H1 (cell line): ENCODE data around the gene PLPPR1. TPM values are rescaled to one million over a fixed set of nuclear protein-coding genes. Genes with fewer than 3 reads are reported as not detected.

Experiments used
- CTCF ChIA-PET: fragments of 300-600 bp; sonication (Branson Sonifier 250); formaldehyde crosslinking; loops from one replicate; lab custom pipeline; 2021; ENCODE audit not compliant: partially characterized antibody; lab: Charles Lee
- POLR2A ChIA-PET: fragments of 300-600 bp; sonication (Branson Sonifier 250); formaldehyde crosslinking; loops from one replicate; lab custom pipeline; 2021; ENCODE audit warnings: inconsistent platforms; ENCODE audit not compliant: partially characterized antibody; lab: Charles Lee
- DNase-seq, 2 experiments: peaks; one replicate each; pipeline versions ENCODE4 v3.0.0 to v3.0.0-alpha.2; 2010 to 2022; ENCODE audit warnings: low spot score in 2 of 2, low read depth in 1 of 2, mixed read lengths in 1 of 2
- FAIRE-seq: peaks from 2 replicates; lab custom pipeline; 2011; peaks lifted over from hg19 to GRCh38; lab: Jason Lieb, UNC
- H2AFZ ChIP-seq: 2 replicates; pipeline ENCODE4 v1.8.1; 2012; ENCODE audit warnings: low read length, inconsistent platforms
- H2AK5ac ChIP-seq: 2 replicates; pipeline ENCODE4 v1.6.1; 2013; ENCODE audit warnings: low read depth, low read length
- H2BK120ac ChIP-seq: replicated peaks from 2 replicates; pipeline ENCODE3; 2013; ENCODE audit warnings: low read depth, low read length, inconsistent platforms
- H2BK12ac ChIP-seq: 2 replicates; pipeline ENCODE4 v1.6.1; 2013; ENCODE audit warnings: low read depth, low read length
- H2BK15ac ChIP-seq: 2 replicates; pipeline ENCODE4 v1.6.1; 2013; ENCODE audit warnings: low read length
- H2BK20ac ChIP-seq: 2 replicates; pipeline ENCODE4 v1.6.1; 2013; ENCODE audit warnings: low read length
- H2BK5ac ChIP-seq: 2 replicates; pipeline ENCODE4 v1.6.1; 2013; ENCODE audit warnings: low read depth, low read length
- H3K14ac ChIP-seq: 2 replicates; pipeline ENCODE4 v1.6.1; 2013; ENCODE audit warnings: inconsistent platforms; ENCODE audit not compliant: insufficient read length
- H3K18ac ChIP-seq: 2 replicates; pipeline ENCODE4 v1.6.1; 2013; ENCODE audit warnings: low read length; ENCODE audit errors: extremely low read depth
- H3K23ac ChIP-seq: 2 replicates; pipeline ENCODE4 v1.6.1; 2013; ENCODE audit warnings: inconsistent platforms; ENCODE audit not compliant: insufficient read length
- H3K23me2 ChIP-seq: 2 replicates; pipeline ENCODE4 v1.6.1; 2013; ENCODE audit warnings: low read depth, low read length
- H3K27ac ChIP-seq: 2 replicates; pipeline ENCODE4 v1.6.1; 2011; ENCODE audit warnings: low read depth, low read length, inconsistent platforms
- H3K27me3 ChIP-seq, 4 experiments: replicated peaks in 1 of 4; 1 replicate in 1 of 4; 2 replicates in 3 of 4; pipeline versions ENCODE4 v1.6.1 to v1.8.1; 2011 to 2013; ENCODE audit warnings: low read length in 3 of 4, mild to moderate bottlenecking in 3 of 4, inconsistent platforms in 2 of 4, mixed read lengths in 2 of 4, moderate library complexity in 1 of 4; ENCODE audit not compliant: control insufficient read depth in 3 of 4, insufficient read depth in 3 of 4; ENCODE audit errors: extremely low read depth in 1 of 4
- H3K36me3 ChIP-seq, 4 experiments: 2 replicates each; pipeline versions ENCODE4 v1.6.1 to v1.8.1; 2011 to 2013; ENCODE audit warnings: mild to moderate bottlenecking in 4 of 4, low read length in 3 of 4, moderate library complexity in 2 of 4, control low read depth in 1 of 4, inconsistent platforms in 1 of 4; ENCODE audit not compliant: insufficient read depth in 4 of 4, control insufficient read depth in 2 of 4
- H3K4ac ChIP-seq: replicated peaks from 2 replicates; pipeline ENCODE3; 2013; ENCODE audit warnings: low read length, low read depth, mixed read lengths, inconsistent platforms; ENCODE audit not compliant: insufficient read length
- H3K4me1 ChIP-seq, 4 experiments: replicated peaks in 1 of 4; 1 replicate in 1 of 4; 2 replicates in 3 of 4; pipeline versions ENCODE4 v1.6.1 to v1.8.1; 2011 to 2013; ENCODE audit warnings: low read length in 3 of 4, inconsistent platforms in 2 of 4, mixed read lengths in 1 of 4; ENCODE audit not compliant: insufficient read depth in 4 of 4, control insufficient read depth in 3 of 4
- H3K4me2 ChIP-seq, 2 experiments: 2 replicates each; pipeline versions ENCODE4 v1.6.1 to v1.8.1; 2011 to 2013; ENCODE audit warnings: low read depth in 2 of 2, low read length in 2 of 2, control low read depth in 1 of 2, inconsistent platforms in 1 of 2, mild to moderate bottlenecking in 1 of 2; ENCODE audit not compliant: insufficient read depth in 1 of 2
- H3K4me3 ChIP-seq, 4 experiments: fragments of 200-600, 300-600 bp in 1 of 4; sonication (generic), shearing (Covaris generic), sonication (Bioruptor Twin) in 1 of 4; 2 replicates each; pipeline versions ENCODE4 v1.5.1 to v1.8.1; 2011 to 2016; ENCODE audit warnings: low read length in 4 of 4, low read depth in 3 of 4, control low read depth in 2 of 4, inconsistent platforms in 2 of 4, mild to moderate bottlenecking in 2 of 4, mixed read lengths in 1 of 4, moderate library complexity in 1 of 4; ENCODE audit not compliant: insufficient read depth in 2 of 4; ENCODE audit errors: extremely low read depth in 1 of 4
- H3K56ac ChIP-seq: replicated peaks from 2 replicates; pipeline ENCODE3; 2013; ENCODE audit warnings: low read depth, mild to moderate bottlenecking, mixed read lengths, low read length, inconsistent platforms; ENCODE audit not compliant: insufficient read length
- H3K79me1 ChIP-seq: 2 replicates; pipeline ENCODE4 v1.6.1; 2013; ENCODE audit warnings: low read depth, low read length, control low read depth
- H3K79me2 ChIP-seq, 2 experiments: 2 replicates each; pipeline versions ENCODE4 v1.6.1 to v1.8.1; 2012 to 2013; ENCODE audit warnings: low read length in 2 of 2, mild to moderate bottlenecking in 2 of 2, inconsistent platforms in 1 of 2; ENCODE audit not compliant: insufficient read depth in 2 of 2, control insufficient read depth in 1 of 2
- H3K9ac ChIP-seq, 4 experiments: replicated peaks in 1 of 4; 1 replicate in 1 of 4; 2 replicates in 3 of 4; pipeline versions ENCODE4 v1.6.1 to v1.8.1; 2011 to 2013; ENCODE audit warnings: low read depth in 3 of 4, low read length in 3 of 4, control low read depth in 2 of 4, mild to moderate bottlenecking in 2 of 4, moderate library complexity in 2 of 4, inconsistent platforms in 1 of 4; ENCODE audit errors: extremely low read depth in 1 of 4
- H3K9me3 ChIP-seq, 2 experiments: 2 replicates each; pipeline versions ENCODE4 v1.6.1 to v1.8.1; 2012 to 2013; ENCODE audit warnings: mild to moderate bottlenecking in 2 of 2, moderate library complexity in 2 of 2, control low read depth in 1 of 2, inconsistent platforms in 1 of 2, low read depth in 1 of 2, low read length in 1 of 2, mixed read lengths in 1 of 2; ENCODE audit not compliant: insufficient read depth in 2 of 2
- H4K20me1 ChIP-seq, 2 experiments: replicated peaks in 1 of 2; 2 replicates each; pipeline versions ENCODE3 to v1.8.1; 2011 to 2013; ENCODE audit warnings: inconsistent platforms in 2 of 2, low read length in 2 of 2, mild to moderate bottlenecking in 1 of 2; ENCODE audit not compliant: insufficient read depth in 2 of 2, control insufficient read depth in 1 of 2
- H4K5ac ChIP-seq: 2 replicates; pipeline ENCODE4 v1.6.1; 2013; ENCODE audit warnings: low read length, low read depth, mixed read lengths, inconsistent platforms; ENCODE audit not compliant: insufficient read length
- H4K8ac ChIP-seq: 2 replicates; pipeline ENCODE4 v1.8.0; 2013; ENCODE audit warnings: mild to moderate bottlenecking, moderate library complexity, low read length, inconsistent platforms; ENCODE audit not compliant: insufficient read depth; ENCODE audit errors: extremely low read depth
- H4K91ac ChIP-seq: replicated peaks from 2 replicates; pipeline ENCODE3; 2013; ENCODE audit warnings: low read length, mixed read lengths, inconsistent platforms; ENCODE audit not compliant: insufficient read length
- TEAD4 ChIP-seq: IDR thresholded peaks from 2 replicates; pipeline ENCODE4 v1.6.1; 2012; ENCODE audit warnings: low read depth, low read length, inconsistent platforms, mixed read lengths
- WGBS, 2 experiments: shearing (Covaris generic) in 1 of 2; methylation state at CpG; one replicate each; pipeline versions ENCODE4 v1.1.6 to v1.1.7; 2013 to 2015; ENCODE audit warnings: low lambda C conversion rate in 2 of 2, mixed read lengths in 2 of 2, inconsistent platforms in 1 of 2, low coverage in 1 of 2, missing lambda C conversion rate in 1 of 2; ENCODE audit not compliant: insufficient replicate concordance in 2 of 2, insufficient coverage in 1 of 2, insufficient read length in 1 of 2; ENCODE audit errors: extremely low coverage in 1 of 2, missing lambda C conversion rate in 1 of 2; 5-methylcytosine and 5-hydroxymethylcytosine counted together
- polyA plus RNA-seq, 7 experiments: library from polyadenylated mRNA; depleted of rRNA in 3 of 7; stranded (reverse) in 5 of 7; unstranded in 2 of 7; fragments of >200 nt in 5 of 7; fragments of 200-250 nt in 2 of 7; gene quantifications; 1 replicate in 5 of 7; 2 replicates in 1 of 7; 4 replicates in 1 of 7; pipeline versions ENCODE4 v1.2.1 to v1.2.3, GENCODE V29; 2011 to 2013; ENCODE audit warnings: missing spikeins in 2 of 7, mixed read lengths in 2 of 7
- total RNA-seq: library from RNA; stranded (reverse); fragmentation: NEBNext Ultra II Directional; extraction: Animal tissue kit (Norgen Biotek cat#: 25700); gene quantifications from 2 replicates; pipeline ENCODE4 v1.2.1, GENCODE V29; 2021

The PLPPR1 gene
- total and polyA plus RNA-seq, 2 of the 8 experiments (the other 6 are each of a cell fraction or from before 2014, with no cell fraction given) = 1.4 to 1.8 TPM

DNA sequence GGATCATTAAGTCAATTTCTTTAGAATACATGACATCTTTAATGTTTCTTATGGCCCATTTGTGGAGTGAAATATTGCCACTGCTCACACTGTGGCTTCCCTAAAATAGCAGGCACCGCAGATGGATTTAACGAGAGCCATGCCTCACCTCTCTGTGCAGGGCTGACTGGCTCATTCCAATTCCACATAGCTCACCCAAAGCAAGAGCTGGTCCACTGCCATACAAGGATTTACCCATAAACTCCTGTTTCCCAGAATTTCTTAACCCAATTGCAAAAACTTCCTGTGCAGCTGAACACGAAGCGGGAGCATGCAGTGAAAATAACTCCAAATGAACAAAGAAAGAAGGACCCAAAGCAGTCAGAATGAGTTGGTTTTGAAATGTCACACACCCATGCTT is 196.7 kb downstream of the PLPPR1 start:
- Histone ChIP-seq H4K8ac (no peak overlapping the region), H3K4me2 (no peak overlapping the region), H3K36me3 (no peaks in the 10 kb centered on the region), H4K91ac (no peak overlapping the region), H2BK12ac (no peak overlapping the region), H3K4me1 (no peaks in the 10 kb centered on the region; a peak in 1 of 7 replicates), H3K79me1 (no peaks in the 10 kb centered on the region), H4K5ac (no peak overlapping the region), H2BK15ac (no peak overlapping the region), H3K4ac (no peak overlapping the region), H2AK5ac (no peak overlapping the region), H2BK20ac (no peak overlapping the region), H3K79me2 (no peaks in the 10 kb centered on the region), H3K27ac (no peak overlapping the region), H3K4me3 (no peak overlapping the region), H3K23ac (no peak overlapping the region), H3K56ac (no peak overlapping the region), H3K27me3 (no peaks in the 10 kb centered on the region), H2BK120ac (no peak overlapping the region), H2AFZ (no peak overlapping the region), H3K9ac (no peak overlapping the region), H3K14ac (no peak overlapping the region), H3K9me3 (no peaks in the 10 kb centered on the region), H2BK5ac (no peak overlapping the region), H3K23me2 (no peaks in the 10 kb centered on the region), H3K18ac (no peak overlapping the region), H4K20me1 (no peaks in the 10 kb centered on the region)
- FAIRE-seq = no peak
- no peak for DNase-seq
- POLR2A ChIA-PET = no interaction called here
- WGBS, 2 experiments = 95% methylated on average over 4 of the region's 4 CpGs; no CpG with 5 or more reads in 1 of the 2 experiments
- CTCF ChIA-PET = interaction anchor here (1.5 to 2.2 kb wide), 5 partner anchors 10 to 624 kb away, joined by 4 to 12 read pairs (median 6); no protein-coding TSS in a partner anchor
- no peak for TF ChIP-seq TEAD4
